HFFc6 (cell line): Measurements from ENCODE around the gene CASP6. TPM values are rescaled to one million over a fixed set of nuclear protein-coding genes. Genes with fewer than 3 reads are reported as not detected.

Experiments
- DNase-seq: peaks from one replicate; pipeline ENCODE4 v3.0.0-alpha.2; 2018
- H3K27ac Mint-ChIP-seq: 2 replicates; pipeline ENCODE4 v1.8.0; 2020; ENCODE audit warnings: mild to moderate bottlenecking, mixed read lengths
- H3K27me3 Mint-ChIP-seq: 2 replicates; pipeline ENCODE4 v1.8.0; 2021; ENCODE audit warnings: mild to moderate bottlenecking, moderate library complexity, mixed read lengths; ENCODE audit not compliant: insufficient read depth
- H3K36me3 Mint-ChIP-seq: 2 replicates; pipeline ENCODE4 v1.8.0; 2021; ENCODE audit warnings: low read depth, mixed read lengths
- H3K4me1 Mint-ChIP-seq: 2 replicates; pipeline ENCODE4 v1.8.0; 2020; ENCODE audit warnings: low read depth, mixed read lengths
- H3K4me3 Mint-ChIP-seq: 2 replicates; pipeline ENCODE4 v1.8.0; 2020; ENCODE audit warnings: mild to moderate bottlenecking, moderate library complexity, mixed read lengths
- H3K9me3 Mint-ChIP-seq: 2 replicates; pipeline ENCODE4 v1.8.0; 2020; ENCODE audit warnings: mild to moderate bottlenecking, mixed read lengths
- total RNA-seq, 6 experiments: library from RNA; stranded (reverse); fragmentation: NEBNext Ultra II Directional; extraction: Animal tissue kit (Norgen Biotek cat#: 25700); gene quantifications; 2 replicates in 1 of 6; 3 replicates in 5 of 6; pipeline ENCODE4 v1.2.3, GENCODE V29; 2021
- TF ChIP-seq, protein P1 (sequence below): fragments of 200-600 bp; sonication (generic); IDR thresholded peaks from 2 replicates; pipeline ENCODE4 v1.5.0; 2021; ENCODE audit warnings: antibody characterized with exemption, mild to moderate bottlenecking

The CASP6 gene
- total RNA-seq, 6 experiments from 2014 or later, result 14.2 to 19.9 (median 16.3) TPM

GRCh38 chr4:109671350-109671749, 31.9 kb downstream of the CASP6 start:
- no peak overlapping the region for H3K4me3 Mint-ChIP-seq
- TF ChIP-seq, protein P1, sequence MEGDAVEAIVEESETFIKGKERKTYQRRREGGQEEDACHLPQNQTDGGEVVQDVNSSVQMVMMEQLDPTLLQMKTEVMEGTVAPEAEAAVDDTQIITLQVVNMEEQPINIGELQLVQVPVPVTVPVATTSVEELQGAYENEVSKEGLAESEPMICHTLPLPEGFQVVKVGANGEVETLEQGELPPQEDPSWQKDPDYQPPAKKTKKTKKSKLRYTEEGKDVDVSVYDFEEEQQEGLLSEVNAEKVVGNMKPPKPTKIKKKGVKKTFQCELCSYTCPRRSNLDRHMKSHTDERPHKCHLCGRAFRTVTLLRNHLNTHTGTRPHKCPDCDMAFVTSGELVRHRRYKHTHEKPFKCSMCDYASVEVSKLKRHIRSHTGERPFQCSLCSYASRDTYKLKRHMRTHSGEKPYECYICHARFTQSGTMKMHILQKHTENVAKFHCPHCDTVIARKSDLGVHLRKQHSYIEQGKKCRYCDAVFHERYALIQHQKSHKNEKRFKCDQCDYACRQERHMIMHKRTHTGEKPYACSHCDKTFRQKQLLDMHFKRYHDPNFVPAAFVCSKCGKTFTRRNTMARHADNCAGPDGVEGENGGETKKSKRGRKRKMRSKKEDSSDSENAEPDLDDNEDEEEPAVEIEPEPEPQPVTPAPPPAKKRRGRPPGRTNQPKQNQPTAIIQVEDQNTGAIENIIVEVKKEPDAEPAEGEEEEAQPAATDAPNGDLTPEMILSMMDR, result no peak
- H3K9me3 Mint-ChIP-seq, result no peaks in the 10 kb centered on the region; the same call in 1 of the 2 replicates
- no peaks in the 10 kb centered on the region for H3K27me3 Mint-ChIP-seq
- peaks cover 8% of the 10 kb centered on the region for H3K36me3 Mint-ChIP-seq
- DNase-seq, result no peak
- no peak overlapping the region for H3K27ac Mint-ChIP-seq
- no peaks in the 10 kb centered on the region for H3K4me1 Mint-ChIP-seq

- H3K27me3 Mint-ChIP-seq, result no peaks in the 10 kb centered on the region; the same call in 1 of the 2 replicates
- H3K9me3 Mint-ChIP-seq, result no peaks in the 10 kb centered on the region
- TF ChIP-seq, protein P1, result no peak
- no peaks in the 10 kb centered on the region for H3K36me3 Mint-ChIP-seq
- H3K27ac Mint-ChIP-seq, result no peak overlapping the region
- no peaks in the 10 kb centered on the region for H3K4me1 Mint-ChIP-seq
- no peak overlapping the region for H3K4me3 Mint-ChIP-seq
- no peak for DNase-seq
These were observed 37.3 kb downstream of the CASP6 start for GRCh38 chr4:109665783-109666485.

GRCh38 chr4:109662771-109663170, 40.5 kb downstream of the CASP6 start:
- H3K27me3 Mint-ChIP-seq, result no peaks in the 10 kb centered on the region; the same call in 1 of the 2 replicates
- no peaks in the 10 kb centered on the region for H3K4me1 Mint-ChIP-seq
- H3K9me3 Mint-ChIP-seq, result no peaks in the 10 kb centered on the region
- H3K4me3 Mint-ChIP-seq, result no peak overlapping the region
- DNase-seq, result no peak
- H3K27ac Mint-ChIP-seq, result no peak overlapping the region
- no peaks in the 10 kb centered on the region for H3K36me3 Mint-ChIP-seq
- TF ChIP-seq, protein P1, result no peak

GRCh38 chr4:109662116-109662515, 41.1 kb downstream of the CASP6 start:
- no peaks in the 10 kb centered on the region for H3K36me3 Mint-ChIP-seq
- no peaks in the 10 kb centered on the region for H3K9me3 Mint-ChIP-seq
- no peak for DNase-seq
- TF ChIP-seq, protein P1, result no peak
- no peaks in the 10 kb centered on the region; the same call in 1 of the 2 replicates for H3K27me3 Mint-ChIP-seq
- no peak overlapping the region for H3K4me3 Mint-ChIP-seq
- no peak overlapping the region for H3K27ac Mint-ChIP-seq
- no peaks in the 10 kb centered on the region for H3K4me1 Mint-ChIP-seq

DNA sequence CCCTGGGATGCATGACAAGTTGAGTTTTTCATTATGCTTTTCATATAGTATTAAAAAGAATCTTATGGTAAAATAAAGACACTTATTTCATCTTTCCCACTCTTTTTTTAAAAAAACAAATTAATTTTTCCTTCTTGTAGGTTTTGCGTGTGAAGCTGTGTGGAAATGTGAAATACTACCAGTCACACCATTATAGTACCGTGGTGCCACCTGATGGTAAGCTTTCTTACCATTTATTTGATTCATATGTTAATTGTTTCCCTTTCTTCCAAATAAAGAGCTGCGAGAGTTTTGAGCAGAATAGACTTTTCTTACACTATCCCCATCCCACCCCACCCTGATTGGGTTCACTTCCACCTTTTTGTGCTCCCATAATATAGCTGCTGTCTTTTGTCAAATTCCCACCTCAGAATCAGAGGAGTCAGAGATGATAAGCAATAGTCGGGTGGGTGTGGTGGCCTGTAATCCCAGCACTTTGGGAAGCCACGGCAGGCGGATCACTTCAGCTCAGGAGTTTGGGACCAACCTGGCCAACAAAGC, 44.3 kb downstream of the CASP6 start:
- no peaks in the 10 kb centered on the region for H3K9me3 Mint-ChIP-seq
- no peak overlapping the region for H3K4me3 Mint-ChIP-seq
- no peaks in the 10 kb centered on the region for H3K27me3 Mint-ChIP-seq
- H3K27ac Mint-ChIP-seq, result no peak overlapping the region
- TF ChIP-seq, protein P1, result peak; percentile 16; the same call in 1 of the 2 replicates
- H3K4me1 Mint-ChIP-seq, result no peaks in the 10 kb centered on the region
- no peak for DNase-seq
- no peaks in the 10 kb centered on the region for H3K36me3 Mint-ChIP-seq
